K562 treated with DMSO at 1 percent for 48 hours (cell line): ENCODE data around the gene PRAMEF12. TPM values are rescaled to one million over a fixed set of nuclear protein-coding genes. Genes with fewer than 3 reads are reported as not detected.

ENCODE experiments used
- total RNA-seq: library from RNA; unstranded; fragments of 300-600 nt; gene quantifications from 2 replicates; pipeline ENCODE4 v1.2.3, GENCODE V29; 2022; ENCODE audit warnings: low replicate concordance; ENCODE audit errors: extremely low read depth

The PRAMEF12 gene
- not detected in 2 replicates for total RNA-seq

GRCh38 chr1:12773438-12773837 is at the start of gene PRAMEF12:
PRAMEF12 (plus strand) TSS chr1:12773738; CDS start chr1:12774868, 1,130 bp downstream.

GRCh38 chr1:12745992-12746323 is 27.6 kb upstream of the PRAMEF12 start, which contains the start of gene CFAP107:
CFAP107 (plus strand) TSS chr1:12746200; CDS start chr1:12746431, 231 bp downstream.

GRCh38 chr1:12791097-12791496 is 17.6 kb downstream of the PRAMEF12 start, which contains the start of gene PRAMEF1:
PRAMEF1 (plus strand) TSS chr1:12791397; CDS start chr1:12793228, 1,831 bp downstream.

Other genes with a start within 250 kb of the PRAMEF12 start
- gene DHRS3, start 155.5 kb upstream of the PRAMEF12 start, total RNA-seq: not detected in 2 replicates
- not detected in 2 replicates for gene AADACL4, start 129.7 kb upstream of the PRAMEF12 start, total RNA-seq
- not detected in 2 replicates for gene AADACL3, start 57.6 kb upstream of the PRAMEF12 start, total RNA-seq
- not detected in 2 replicates for gene CFAP107, start 27.5 kb upstream of the PRAMEF12 start, total RNA-seq
- gene PRAMEF1, start 17.7 kb downstream of the PRAMEF12 start, total RNA-seq: not detected in 2 replicates
- not detected in 2 replicates for gene PRAMEF11, start 57.7 kb downstream of the PRAMEF12 start, total RNA-seq
- not detected in 2 replicates for gene HNRNPCL1, start 75.0 kb downstream of the PRAMEF12 start, total RNA-seq
- not detected in 2 replicates for gene PRAMEF2, start 83.3 kb downstream of the PRAMEF12 start, total RNA-seq
- gene PRAMEF4, start 112.5 kb downstream of the PRAMEF12 start, total RNA-seq: not detected in 2 replicates
- not detected in 2 replicates for gene PRAMEF10, start 124.5 kb downstream of the PRAMEF12 start, total RNA-seq
- not detected in 2 replicates for gene PRAMEF7, start 142.9 kb downstream of the PRAMEF12 start, total RNA-seq
- not detected in 2 replicates for gene PRAMEF6, start 173.8 kb downstream of the PRAMEF12 start, total RNA-seq